Measurements from ENCODE around the gene D2HGDH.
"Not testable (repeated sequence)": the region's sequence is repeated elsewhere in the genome, so short reads cannot be mapped to it uniquely, and the experiment has no call there.

Gene D2HGDH

GRCh38 chr2:241732513-241733186 is 1.8 kb upstream of the D2HGDH start:
- not testable (repeated sequence) for H3K27ac ChIP-seq (ENCODE audit: low read length); H2AFZ ChIP-seq (ENCODE audit: low read depth, low read length); H3K4me2 ChIP-seq (ENCODE audit: insufficient read depth, low read length); H3K27me3 ChIP-seq (ENCODE audit: insufficient read depth, low read length, poor library complexity); H3K9me3 ChIP-seq (ENCODE audit: insufficient read depth, low read length, severe bottlenecking); H4K20me1 ChIP-seq (ENCODE audit: insufficient read depth, low read length); H3K9ac ChIP-seq (ENCODE audit: low read depth, low read length); H3K4me3 ChIP-seq (ENCODE audit: low read depth in 1 of 2, low read length in 2 of 2); H3K36me3 ChIP-seq (ENCODE audit: insufficient read depth, low read length); ATAC-seq (ENCODE audit: insufficient read depth, low read depth)
- peak; percentile 43 for DNase-seq
- H3K79me2 ChIP-seq (ENCODE audit: insufficient read depth, low read length): peaks cover 15% of the 10 kb centered on the region
- peaks cover 17% of the 10 kb centered on the region for H3K4me1 ChIP-seq (ENCODE audit: insufficient read depth, low read length)
- peak; percentile 33 for TF ChIP-seq CTCF (IDR thresholded peaks at IDR 0.05; ENCODE audit: borderline replicate concordance, extremely low read depth, low read length, poor library complexity, severe bottlenecking)

GRCh38 chr2:241733391-241734207 is 831 bp upstream of the D2HGDH start:
- peak overlapping the region; percentile 98 for H3K9ac ChIP-seq (ENCODE audit: low read depth, low read length)
- ATAC-seq (ENCODE audit: insufficient read depth, low read depth): no peak
- H3K4me1 ChIP-seq (ENCODE audit: insufficient read depth, low read length): peaks cover 17% of the 10 kb centered on the region
- peaks cover 18% of the 10 kb centered on the region for H3K79me2 ChIP-seq (ENCODE audit: insufficient read depth, low read length)
- peak overlapping the region; percentile 98 for H3K4me2 ChIP-seq (ENCODE audit: insufficient read depth, low read length)
- peak overlapping the region; percentile 64 for H3K27ac ChIP-seq (ENCODE audit: low read length)
- H4K20me1 ChIP-seq (ENCODE audit: insufficient read depth, low read length): peaks cover 7% of the 10 kb centered on the region; the same call in 1 of the 2 replicates
- peak overlapping the region; percentile 96 for H2AFZ ChIP-seq (ENCODE audit: low read depth, low read length)
- H3K4me3 ChIP-seq (ENCODE audit: low read depth in 1 of 2, low read length in 2 of 2): peak overlapping the region; percentile 25 to 98; a peak in 3 of 4 replicates
- H3K27me3 ChIP-seq (ENCODE audit: insufficient read depth, low read length, poor library complexity): no peaks in the 10 kb centered on the region
- no peak for TF ChIP-seq CTCF (IDR thresholded peaks at IDR 0.05; ENCODE audit: borderline replicate concordance, extremely low read depth, low read length, poor library complexity, severe bottlenecking)
- TF ChIP-seq EZH2 (IDR thresholded peaks at IDR 0.05; ENCODE audit: borderline replicate concordance, low read depth, low read length, severe bottlenecking): no peak
- peaks cover 14% of the 10 kb centered on the region for H3K36me3 ChIP-seq (ENCODE audit: insufficient read depth, low read length)
- no peaks in the 10 kb centered on the region for H3K9me3 ChIP-seq (ENCODE audit: insufficient read depth, low read length, severe bottlenecking)
- DNase-seq: no peak

- H3K79me2 ChIP-seq (ENCODE audit: insufficient read depth, low read length): peaks cover 20% of the 10 kb centered on the region
- H3K4me1 ChIP-seq (ENCODE audit: insufficient read depth, low read length): peaks cover 17% of the 10 kb centered on the region
- peak overlapping the region; percentile 96 for H2AFZ ChIP-seq (ENCODE audit: low read depth, low read length)
- peak overlapping the region; percentile 98 for H3K4me2 ChIP-seq (ENCODE audit: insufficient read depth, low read length)
- peaks cover 15% of the 10 kb centered on the region; the same call in 1 of the 2 replicates for H3K36me3 ChIP-seq (ENCODE audit: insufficient read depth, low read length)
- H3K9ac ChIP-seq (ENCODE audit: low read depth, low read length): peak overlapping the region; percentile 98
- peak overlapping the region; percentile 25 to 98; a peak in 3 of 4 replicates for H3K4me3 ChIP-seq (ENCODE audit: low read depth in 1 of 2, low read length in 2 of 2)
- peaks cover 12% of the 10 kb centered on the region; the same call in 1 of the 2 replicates for H4K20me1 ChIP-seq (ENCODE audit: insufficient read depth, low read length)
- DNase-seq (no peak), ATAC-seq (ENCODE audit: insufficient read depth, low read depth) (no peak)
- no peaks in the 10 kb centered on the region for H3K27me3 ChIP-seq (ENCODE audit: insufficient read depth, low read length, poor library complexity)
- peak overlapping the region; percentile 64 for H3K27ac ChIP-seq (ENCODE audit: low read length)
- no peak for TF ChIP-seq EZH2 (IDR thresholded peaks at IDR 0.05; ENCODE audit: borderline replicate concordance, low read depth, low read length, severe bottlenecking)
- TF ChIP-seq CTCF (IDR thresholded peaks at IDR 0.05; ENCODE audit: borderline replicate concordance, extremely low read depth, low read length, poor library complexity, severe bottlenecking): peak; percentile 30
- no peaks in the 10 kb centered on the region for H3K9me3 ChIP-seq (ENCODE audit: insufficient read depth, low read length, severe bottlenecking)
Observed at GRCh38 chr2:241734208-241734466, 293 bp upstream of the D2HGDH start.
